Measurements from ENCODE around the gene RCSD1.
"Not testable (repeated sequence)": the region's sequence is repeated elsewhere in the genome, so short reads cannot be mapped to it uniquely, and the experiment has no call there.

Gene RCSD1

GRCh38 chr1:167734841-167735240 lies 104.8 kb downstream of the RCSD1 start:
- no peak for DNase-seq (ENCODE audit: low read depth in 4 of 4, low spot score in 1 of 4)

GRCh38 chr1:167737169-167737568 lies 107.1 kb downstream of the RCSD1 start:
- DNase-seq (ENCODE audit: low read depth in 4 of 4, low spot score in 1 of 4) = no peak

GRCh38 chr1:167738158-167738557 lies 108.1 kb downstream of the RCSD1 start:
- no peak for DNase-seq (ENCODE audit: low read depth in 4 of 4, low spot score in 1 of 4)

GRCh38 chr1:167739752-167740151 lies 109.7 kb downstream of the RCSD1 start:
- no peak for DNase-seq (ENCODE audit: low read depth in 4 of 4, low spot score in 1 of 4)

GRCh38 chr1:167741103-167741502 lies 111.1 kb downstream of the RCSD1 start:
- not testable (repeated sequence) for DNase-seq (ENCODE audit: low read depth in 4 of 4, low spot score in 1 of 4)

- DNase-seq (ENCODE audit: low read depth in 4 of 4, low spot score in 1 of 4) = not testable (repeated sequence)
These were observed 112.5 kb downstream of the RCSD1 start for GRCh38 chr1:167742392-167743057.

DNA sequence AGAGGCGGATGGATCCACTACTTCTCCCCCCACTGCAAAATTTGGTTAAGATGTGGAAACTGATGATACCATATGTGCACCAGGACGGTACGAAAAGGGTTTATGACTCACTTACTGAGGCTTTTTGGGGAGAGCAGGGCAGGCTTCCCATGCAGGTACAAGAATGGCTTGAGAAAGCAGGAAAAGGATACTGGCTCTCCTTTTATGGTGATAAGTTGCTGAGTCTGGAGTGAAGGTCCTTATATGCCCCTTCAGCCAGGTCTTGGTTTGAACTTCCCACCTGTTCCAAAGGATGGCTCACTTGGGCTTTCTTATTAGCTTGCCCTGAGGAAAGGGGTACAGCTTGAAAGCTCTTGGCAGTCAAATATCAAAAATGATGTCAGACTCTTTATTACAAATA lies 114.9 kb downstream of the RCSD1 start:
- no peak for DNase-seq (ENCODE audit: low read depth in 4 of 4, low spot score in 1 of 4)

DNA sequence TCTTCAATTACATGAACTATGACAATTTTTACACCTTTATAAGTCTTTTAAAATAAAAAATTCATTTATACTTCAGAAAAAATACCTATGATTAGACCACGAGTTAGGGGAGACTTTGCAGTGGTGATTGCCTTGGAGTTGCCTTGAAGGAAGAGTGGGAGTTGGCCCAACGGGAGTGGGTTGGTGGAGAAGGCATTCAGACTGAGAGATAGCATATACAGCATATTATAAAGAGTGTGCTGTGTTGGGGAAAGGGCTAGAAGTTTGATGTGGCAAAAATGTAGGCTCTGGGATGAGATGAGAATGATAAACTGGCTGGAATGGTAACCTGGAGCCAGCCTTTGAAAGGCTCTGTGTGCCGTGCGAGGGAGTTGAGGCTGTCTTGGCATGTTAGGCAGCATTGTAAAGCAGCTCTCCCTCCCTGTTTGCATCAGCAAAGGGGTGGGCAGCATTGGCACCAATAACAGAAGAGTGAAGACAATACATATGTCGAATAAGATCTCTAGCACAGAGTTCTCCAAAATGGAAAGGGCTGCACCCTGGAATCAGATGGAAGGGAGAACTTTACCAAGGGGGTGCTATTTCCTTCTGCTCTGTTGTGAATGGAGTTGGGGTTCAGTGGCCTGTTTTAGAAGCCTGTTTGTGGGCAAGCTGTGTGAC lies 116.1 kb downstream of the RCSD1 start:
- no peak for DNase-seq (ENCODE audit: low read depth in 4 of 4, low spot score in 1 of 4)

GRCh38 chr1:167746988-167747655 lies 117.1 kb downstream of the RCSD1 start:
- DNase-seq (ENCODE audit: low read depth in 4 of 4, low spot score in 1 of 4) = no peak

DNA sequence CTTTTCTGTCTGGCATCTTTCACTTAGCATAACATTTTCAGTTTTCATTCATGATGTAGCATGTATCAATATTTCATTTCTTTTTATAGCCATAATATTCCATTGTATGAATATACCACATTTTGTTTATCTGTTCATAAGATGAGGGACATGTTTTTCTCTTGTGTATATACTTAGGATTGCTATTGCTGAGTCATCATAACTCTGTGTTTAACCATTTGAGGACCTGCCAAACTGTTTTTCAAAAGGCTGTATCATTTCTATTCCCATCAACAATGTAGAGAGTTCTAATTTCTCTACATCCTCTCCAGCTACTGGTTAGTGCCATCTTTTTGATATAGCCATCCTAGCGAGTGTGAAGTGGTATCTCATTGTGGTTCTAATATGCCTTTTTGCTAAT lies 118.0 kb downstream of the RCSD1 start:
- DNase-seq (ENCODE audit: low read depth in 4 of 4, low spot score in 1 of 4) = no peak

DNA sequence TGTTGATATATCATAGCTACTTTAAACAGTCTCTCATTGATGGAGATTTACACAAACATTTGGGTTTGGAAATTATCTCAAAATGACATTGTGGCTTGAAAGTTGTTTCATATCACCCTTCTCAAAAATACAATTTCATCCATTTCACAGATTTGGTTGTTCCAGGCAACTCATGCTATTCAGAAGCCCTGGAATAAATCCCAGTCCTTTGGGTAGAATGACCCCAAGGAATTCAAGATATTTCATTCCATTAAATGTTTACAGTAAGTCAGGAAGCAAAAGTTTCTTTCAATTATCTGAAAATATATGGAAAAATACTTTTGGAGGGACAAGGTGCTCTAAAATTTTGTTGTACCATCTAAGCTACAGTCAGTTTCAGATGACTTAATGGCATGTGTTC lies 118.9 kb downstream of the RCSD1 start:
- no peak for DNase-seq (ENCODE audit: low read depth in 4 of 4, low spot score in 1 of 4)

DNA sequence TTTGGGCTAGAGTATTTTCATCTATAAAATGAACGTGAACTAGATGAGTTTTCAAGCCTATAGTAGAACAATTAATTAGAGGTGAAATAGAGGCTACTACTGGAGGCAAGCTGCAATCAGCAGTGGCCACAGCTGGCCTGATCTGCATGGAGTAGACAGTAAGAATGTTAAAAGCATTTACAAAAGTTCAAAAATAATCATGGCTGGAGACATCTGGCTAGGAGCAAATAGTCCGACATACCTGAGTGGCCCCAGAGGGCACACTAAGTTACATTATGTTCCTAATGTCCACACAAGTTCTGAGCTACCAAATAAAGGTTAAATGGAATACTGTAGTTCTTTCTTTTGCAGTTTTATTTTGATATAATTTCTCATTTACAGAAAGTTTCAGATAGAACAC lies 119.7 kb downstream of the RCSD1 start:
- no peak for DNase-seq (ENCODE audit: low read depth in 4 of 4, low spot score in 1 of 4)

- no peak for DNase-seq (ENCODE audit: low read depth in 4 of 4, low spot score in 1 of 4)
These were observed 120.6 kb downstream of the RCSD1 start for GRCh38 chr1:167750641-167751040.

DNA sequence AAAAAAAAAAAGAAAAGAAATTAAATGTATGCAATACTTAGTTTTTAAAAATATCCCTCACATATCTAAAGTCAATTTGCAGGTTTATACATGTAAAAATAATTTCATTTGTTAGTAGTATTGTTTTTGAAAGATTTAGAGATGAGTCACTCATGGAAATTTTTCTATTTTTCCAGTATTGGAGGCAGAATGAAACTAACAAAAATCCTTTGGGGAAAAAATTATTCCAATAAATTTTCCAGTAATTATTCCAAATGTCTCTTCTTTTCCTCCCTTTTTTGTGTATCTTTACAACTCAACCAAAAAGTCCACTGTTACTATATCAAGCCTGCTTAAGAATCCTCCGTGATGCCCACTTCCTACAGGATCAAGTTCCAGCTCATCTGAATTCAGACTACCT lies 121.6 kb downstream of the RCSD1 start:
- no peak for DNase-seq (ENCODE audit: low read depth in 4 of 4, low spot score in 1 of 4)

DNA sequence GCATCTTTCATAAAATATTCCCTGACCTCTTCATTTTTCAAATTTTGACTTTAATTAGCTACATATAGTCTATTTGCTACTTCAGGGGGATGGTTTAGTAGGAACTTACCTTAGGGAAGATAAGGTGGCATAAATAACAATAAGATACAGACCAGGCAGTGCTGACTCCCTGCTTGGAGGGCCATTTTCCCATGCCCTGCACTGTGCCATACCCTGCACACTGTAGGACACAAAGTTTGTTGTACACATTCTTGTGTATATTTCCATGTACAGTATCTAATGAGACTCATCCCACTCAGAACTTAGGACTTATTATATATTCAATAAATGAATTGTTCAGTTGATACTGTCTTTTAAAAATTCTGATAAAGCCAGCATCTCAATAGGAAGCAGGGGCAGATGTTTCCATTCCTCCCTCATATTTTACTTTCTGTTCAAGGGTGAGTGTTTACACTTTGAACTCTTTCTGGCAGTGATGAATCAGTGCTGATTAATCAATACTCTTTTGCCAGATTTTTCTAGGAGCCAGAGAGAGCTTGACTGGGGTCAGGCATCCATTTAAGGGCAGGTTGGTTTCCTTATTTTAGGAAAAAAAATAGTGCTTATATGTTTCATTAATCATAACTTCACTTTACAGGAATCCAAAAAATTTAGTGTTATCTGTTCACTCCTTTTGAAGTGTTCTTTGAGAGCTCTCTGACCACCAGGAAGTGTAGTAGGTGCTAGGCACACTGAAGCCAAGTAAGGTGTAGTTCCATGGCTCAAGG lies 122.4 kb downstream of the RCSD1 start:
- DNase-seq (ENCODE audit: low read depth in 4 of 4, low spot score in 1 of 4) = no peak

DNA sequence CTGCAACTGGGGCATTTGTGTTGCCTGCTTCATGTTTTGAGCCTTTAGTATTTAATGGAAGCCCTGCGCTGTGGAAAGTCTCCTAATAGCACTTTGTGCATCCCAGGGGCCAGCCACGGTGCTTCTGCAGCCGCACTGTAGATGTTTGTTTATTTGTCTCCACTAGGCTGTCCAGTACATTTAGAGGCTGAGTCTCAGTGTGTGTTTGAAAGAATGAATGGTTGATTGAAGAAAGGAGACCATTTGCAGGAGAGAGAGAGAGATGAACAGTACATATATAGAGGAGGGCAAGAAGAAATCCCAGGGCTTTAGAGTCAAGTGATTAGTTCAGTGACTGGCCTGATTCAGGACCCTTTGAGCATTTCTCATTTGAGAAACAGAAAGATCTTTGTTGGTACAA lies 125.6 kb downstream of the RCSD1 start:
- DNase-seq (ENCODE audit: low read depth in 4 of 4, low spot score in 1 of 4) = no peak

Measured in stimulated activated CD4-positive, alpha-beta T cell treated with anti-CD3 and anti-CD28 coated beads, Interleukin-1b, Interleukin-23, amount 100 ng/mL, for 24 hours (primary cell).